Neural cell (in vitro differentiated cells): Measurements from ENCODE around the gene ST7L.

Experiments
- CTCF ChIP-seq: fragments of 450-650 bp; IDR thresholded peaks from 2 replicates; pipeline ENCODE4 v1.5.1; 2014; ENCODE audit warnings: antibody characterized with exemption, mild to moderate bottlenecking, moderate library complexity; ENCODE audit not compliant: poor library complexity, severe bottlenecking
- EP300 ChIP-seq: fragments of 450-650 bp; conservative IDR thresholded peaks from 2 replicates; pipeline ENCODE4 v1.6.1; 2014; ENCODE audit warnings: antibody characterized with exemption, mild to moderate bottlenecking, moderate library complexity; ENCODE audit not compliant: poor library complexity, severe bottlenecking
- EZH2 ChIP-seq: fragments of 200-600, 300-800 bp; shearing (Covaris generic), sonication (generic); IDR thresholded peaks from 2 replicates; pipeline ENCODE4 v1.6.1; 2014; ENCODE audit warnings: antibody characterized with exemption, low read length, borderline replicate concordance, mild to moderate bottlenecking; ENCODE audit not compliant: insufficient read depth, poor library complexity, severe bottlenecking
- MXI1 ChIP-seq: fragments of 450-650 bp; conservative IDR thresholded peaks from 2 replicates; pipeline ENCODE4 v1.6.1; 2014; ENCODE audit warnings: antibody characterized with exemption, mild to moderate bottlenecking; ENCODE audit not compliant: poor library complexity, severe bottlenecking
- POLR2AphosphoS5 ChIP-seq: IDR thresholded peaks from 2 replicates; pipeline ENCODE4 v1.6.1; 2012
- RAD21 ChIP-seq: fragments of 450-650 bp; conservative IDR thresholded peaks from 2 replicates; pipeline ENCODE4 v1.6.1; 2014; ENCODE audit warnings: antibody characterized with exemption, mild to moderate bottlenecking, moderate library complexity
- REST ChIP-seq: IDR thresholded peaks from 2 replicates; pipeline ENCODE4 v1.6.1; 2012; ENCODE audit warnings: borderline replicate concordance
- SMC3 ChIP-seq: fragments of 450-650 bp; conservative IDR thresholded peaks from 2 replicates; pipeline ENCODE4 v1.6.1; 2014; ENCODE audit warnings: antibody characterized with exemption, mild to moderate bottlenecking, moderate library complexity; ENCODE audit not compliant: poor library complexity
- TAF1 ChIP-seq: IDR thresholded peaks from 2 replicates; pipeline ENCODE4 v1.6.1; 2012; ENCODE audit warnings: low read depth

GRCh38 chr1:112625696-112626095 is 6.8 kb upstream of the ST7L start:
- TF ChIP-seq CTCF (no peak), EP300 (no peak), SMC3 (no peak), EZH2 (no peak), MXI1 (no peak), TAF1 (no peak), POLR2AphosphoS5 (no peak), RAD21 (no peak), REST (no peak)
